HepG2 (cell line): ENCODE results near the gene ABCF1. TPM values are rescaled to one million over a fixed set of nuclear protein-coding genes. Genes with fewer than 3 reads are reported as not detected.
A peak's percentile ranks its signal among the peaks of the same experiment; 100 is the strongest.

Experiments
- AKAP8 ChIP-seq: sonication (generic); formaldehyde crosslinking; IDR thresholded peaks from 2 replicates; pipeline ENCODE4 v1.5.1; 2020; ENCODE audit warnings: mild to moderate bottlenecking, missing genetic modification reagents
- CTCF ChIP-seq: sonication (generic); formaldehyde crosslinking; IDR thresholded peaks from 2 replicates; pipeline ENCODE4 v1.5.0; 2020; ENCODE audit warnings: mild to moderate bottlenecking, missing genetic modification reagents, moderate library complexity
- E2F2 ChIP-seq: sonication (generic); formaldehyde crosslinking; IDR thresholded peaks from 2 replicates; pipeline ENCODE4 v1.4.0; 2020; ENCODE audit warnings: missing genetic modification reagents, borderline replicate concordance
- KDM1A ChIP-seq: IDR thresholded peaks from 2 replicates; pipeline ENCODE4 v1.6.1; 2016; ENCODE audit warnings: missing compliant biosample characterization
- KIAA2018 ChIP-seq: sonication (generic); formaldehyde crosslinking; IDR thresholded peaks from 2 replicates; pipeline ENCODE4 v1.5.0; 2020; ENCODE audit warnings: mild to moderate bottlenecking, missing genetic modification reagents, borderline replicate concordance
- REXO4 ChIP-seq: sonication (generic); formaldehyde crosslinking; IDR thresholded peaks from 2 replicates; pipeline ENCODE4 v1.8.0; 2022; ENCODE audit warnings: missing genetic modification reagents, mild to moderate bottlenecking, borderline replicate concordance
- ZNF337 ChIP-seq: sonication (generic); formaldehyde crosslinking; IDR thresholded peaks from 2 replicates; pipeline ENCODE4 v1.5.1; 2020; ENCODE audit warnings: missing genetic modification reagents, low read depth, mild to moderate bottlenecking, borderline replicate concordance
- ZNF713 ChIP-seq: sonication (generic); formaldehyde crosslinking; IDR thresholded peaks from 2 replicates; pipeline ENCODE4 v1.4.0; 2020; ENCODE audit warnings: mild to moderate bottlenecking, missing genetic modification reagents
- ZSCAN29 ChIP-seq: sonication (generic); formaldehyde crosslinking; conservative IDR thresholded peaks from 2 replicates; pipeline ENCODE4 v1.4.0; 2020; ENCODE audit warnings: mild to moderate bottlenecking, missing genetic modification reagents
- polyA plus RNA-seq, 8 experiments: library from polyadenylated mRNA; depleted of rRNA in 3 of 8; stranded (reverse) in 7 of 8; unstranded in 1 of 8; fragments of >200 nt; fragmentation: Illumina TruSeq in 4 of 8; extraction: Trizol in 4 of 8; gene quantifications; 2 replicates each; pipeline versions ENCODE4 v1.2.1 to v1.2.3, GENCODE V29; 2011 to 2016; ENCODE audit warnings: low read depth in 4 of 8, missing spikeins in 1 of 8, mixed read lengths in 1 of 8; ENCODE audit not compliant: insufficient read depth in 1 of 8
- total RNA-seq, 5 experiments: library from RNA; depleted of rRNA; stranded (reverse); fragments of >200 nt; fragmentation: Illumina TruSeq; extraction: Trizol; gene quantifications; 2 replicates each; pipeline ENCODE4 v1.2.3, GENCODE V29; 2016; ENCODE audit warnings: low read depth in 1 of 5
- TF ChIP-seq, protein P1 (sequence below): sonication (generic); formaldehyde crosslinking; conservative IDR thresholded peaks from 2 replicates; pipeline ENCODE4 v1.4.0; 2020; ENCODE audit warnings: missing genetic modification reagents

Gene ABCF1
- total and polyA plus RNA-seq, 2 of the 13 experiments (the other 11 are each of a cell fraction or from before 2014, with no cell fraction given): 25.4 to 98.9 TPM

- TF ChIP-seq CTCF (CRISPR knock-in tag) (no peak), KIAA2018 (CRISPR knock-in tag) (no peak), ZNF337 (CRISPR knock-in tag) (no peak), ZSCAN29 (CRISPR knock-in tag) (no peak), ZNF713 (CRISPR knock-in tag) (no peak), KDM1A (no peak), E2F2 (CRISPR knock-in tag) (peak; percentile 70), REXO4 (CRISPR knock-in tag) (no peak), AKAP8 (CRISPR knock-in tag) (no peak)
- TF ChIP-seq, protein P1, sequence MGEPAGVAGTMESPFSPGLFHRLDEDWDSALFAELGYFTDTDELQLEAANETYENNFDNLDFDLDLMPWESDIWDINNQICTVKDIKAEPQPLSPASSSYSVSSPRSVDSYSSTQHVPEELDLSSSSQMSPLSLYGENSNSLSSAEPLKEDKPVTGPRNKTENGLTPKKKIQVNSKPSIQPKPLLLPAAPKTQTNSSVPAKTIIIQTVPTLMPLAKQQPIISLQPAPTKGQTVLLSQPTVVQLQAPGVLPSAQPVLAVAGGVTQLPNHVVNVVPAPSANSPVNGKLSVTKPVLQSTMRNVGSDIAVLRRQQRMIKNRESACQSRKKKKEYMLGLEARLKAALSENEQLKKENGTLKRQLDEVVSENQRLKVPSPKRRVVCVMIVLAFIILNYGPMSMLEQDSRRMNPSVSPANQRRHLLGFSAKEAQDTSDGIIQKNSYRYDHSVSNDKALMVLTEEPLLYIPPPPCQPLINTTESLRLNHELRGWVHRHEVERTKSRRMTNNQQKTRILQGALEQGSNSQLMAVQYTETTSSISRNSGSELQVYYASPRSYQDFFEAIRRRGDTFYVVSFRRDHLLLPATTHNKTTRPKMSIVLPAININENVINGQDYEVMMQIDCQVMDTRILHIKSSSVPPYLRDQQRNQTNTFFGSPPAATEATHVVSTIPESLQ (CRISPR knock-in tag): 0 out of 2 replicates have a peak, but pooled peaks have one; percentile 49
Measured at GRCh38 chr6:30556066-30556905, 15.0 kb upstream of the ABCF1 start, which contains the start of gene GNL1 (continued).
